GM18870 (cell line): ENCODE results near the gene OLFM1.
"Not testable (repeated sequence)": the region's sequence is repeated elsewhere in the genome, so short reads cannot be mapped to it uniquely, and the experiment has no call there.

Source experiments
- ATAC-seq: cut with Tn5 transposase; IDR thresholded peaks from one replicate; pipeline ENCODE4 v1.9.1; 2021; ENCODE audit warnings: moderate library complexity; ENCODE audit not compliant: unreplicated experiment

OLFM1 gene

DNA sequence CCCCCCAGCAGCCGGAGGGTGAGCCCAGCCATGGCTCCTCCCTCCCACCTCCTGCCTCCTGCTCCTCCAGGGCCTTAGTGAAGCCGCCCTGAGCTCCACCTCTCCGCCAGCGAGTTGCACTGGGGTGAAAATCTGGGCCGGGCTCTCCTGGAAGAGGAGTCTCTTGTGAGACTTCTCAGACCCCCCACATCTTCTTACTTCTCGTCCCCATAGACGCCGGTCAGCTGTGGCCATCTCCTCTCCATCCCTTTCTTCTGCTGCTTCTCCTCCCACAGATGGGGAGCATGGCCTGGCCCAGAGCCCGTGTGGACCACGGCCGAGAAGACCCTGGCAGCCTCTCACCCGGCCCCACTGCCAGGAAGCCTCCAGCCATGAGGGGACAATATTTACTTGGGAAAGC lies 17.3 kb downstream of the OLFM1 start:
- no peak for ATAC-seq

DNA sequence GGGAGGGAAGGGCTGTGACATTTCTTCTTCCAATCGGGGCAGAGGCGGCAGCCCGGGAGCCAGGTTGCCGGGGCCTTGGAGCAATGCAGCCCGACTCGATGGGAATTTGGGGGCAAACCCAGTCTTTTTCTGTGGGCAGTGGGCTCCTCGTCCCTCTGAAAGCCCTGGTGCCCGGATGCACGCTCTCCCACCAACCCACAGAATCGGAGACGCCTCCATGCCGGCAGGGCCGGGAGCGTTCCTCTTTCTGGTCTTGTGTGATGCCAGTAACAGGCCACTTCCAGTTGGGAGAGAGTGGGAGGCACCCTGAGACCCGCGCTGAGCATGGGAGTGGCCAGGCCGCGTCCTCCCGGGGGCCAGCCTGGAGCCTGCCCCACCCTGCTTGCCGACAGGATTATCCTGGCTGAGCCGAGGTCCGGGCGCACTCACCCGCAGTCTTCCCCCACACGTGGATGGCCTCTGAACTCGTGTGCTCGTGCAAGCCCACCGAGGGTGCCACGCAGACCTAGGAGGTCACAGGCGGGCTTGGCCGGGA lies 17.8 kb downstream of the OLFM1 start:
- no peak for ATAC-seq

DNA sequence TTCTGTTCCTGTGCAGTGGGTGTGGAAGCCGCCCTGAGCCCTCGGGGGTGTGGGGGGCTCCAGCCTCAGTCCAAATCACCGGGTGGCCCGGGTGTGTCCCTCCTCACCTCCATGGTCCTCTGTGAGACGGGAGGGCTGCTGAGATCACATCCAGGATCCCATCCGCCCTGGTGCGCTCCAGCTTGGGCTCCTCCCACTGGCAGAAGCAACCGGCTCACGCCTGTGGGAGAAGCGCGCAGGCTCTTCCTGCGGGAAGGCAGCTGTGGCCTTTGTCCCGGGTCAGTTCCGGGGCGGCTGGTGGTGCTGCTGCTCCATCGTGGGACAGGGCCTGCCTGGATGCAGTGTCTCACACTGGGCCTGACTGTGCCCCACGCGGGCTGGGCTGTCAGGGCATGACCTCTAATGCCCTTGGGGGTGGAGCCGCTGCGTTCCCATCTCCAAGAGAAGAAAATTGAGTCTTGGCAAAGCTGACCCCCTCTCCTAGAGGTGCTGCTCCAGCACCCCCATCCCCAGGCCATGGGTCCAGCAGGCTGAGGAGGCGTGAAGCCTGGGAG lies 18.5 kb downstream of the OLFM1 start:
- ATAC-seq = no peak

DNA sequence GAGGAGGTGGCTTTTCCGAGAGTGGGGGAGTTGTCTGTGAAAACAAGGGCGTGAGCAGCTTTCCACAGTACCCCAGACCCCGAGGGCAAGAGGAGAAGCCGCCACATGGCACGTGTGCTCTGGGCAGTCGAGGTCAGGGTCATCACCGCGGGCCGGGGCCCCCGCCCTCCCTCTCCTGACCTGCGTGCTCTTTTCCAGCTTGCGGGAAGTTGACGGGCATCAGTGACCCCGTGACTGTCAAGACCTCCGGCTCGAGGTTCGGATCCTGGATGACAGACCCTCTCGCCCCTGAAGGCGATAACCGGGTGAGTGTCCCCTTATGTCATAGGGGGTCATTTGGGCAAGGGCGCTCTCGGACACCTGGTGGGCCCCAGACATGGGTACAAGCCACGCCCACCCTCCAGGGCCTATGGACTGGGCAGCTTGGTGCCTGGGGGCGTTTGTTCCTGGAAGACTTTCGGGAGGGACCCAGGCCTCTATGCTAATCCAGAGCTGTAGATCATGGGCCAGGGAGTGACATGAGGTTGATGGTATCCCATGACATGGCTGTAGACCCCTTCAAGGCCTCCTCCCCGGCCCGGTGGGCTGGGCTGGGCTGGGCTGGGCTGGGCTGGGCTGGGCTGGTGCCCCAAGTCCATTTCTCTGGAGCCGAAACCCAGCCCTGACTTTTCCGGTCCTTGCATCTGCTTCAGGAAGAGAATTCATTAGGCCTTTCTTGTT lies 19.2 kb downstream of the OLFM1 start:
- no peak for ATAC-seq

DNA sequence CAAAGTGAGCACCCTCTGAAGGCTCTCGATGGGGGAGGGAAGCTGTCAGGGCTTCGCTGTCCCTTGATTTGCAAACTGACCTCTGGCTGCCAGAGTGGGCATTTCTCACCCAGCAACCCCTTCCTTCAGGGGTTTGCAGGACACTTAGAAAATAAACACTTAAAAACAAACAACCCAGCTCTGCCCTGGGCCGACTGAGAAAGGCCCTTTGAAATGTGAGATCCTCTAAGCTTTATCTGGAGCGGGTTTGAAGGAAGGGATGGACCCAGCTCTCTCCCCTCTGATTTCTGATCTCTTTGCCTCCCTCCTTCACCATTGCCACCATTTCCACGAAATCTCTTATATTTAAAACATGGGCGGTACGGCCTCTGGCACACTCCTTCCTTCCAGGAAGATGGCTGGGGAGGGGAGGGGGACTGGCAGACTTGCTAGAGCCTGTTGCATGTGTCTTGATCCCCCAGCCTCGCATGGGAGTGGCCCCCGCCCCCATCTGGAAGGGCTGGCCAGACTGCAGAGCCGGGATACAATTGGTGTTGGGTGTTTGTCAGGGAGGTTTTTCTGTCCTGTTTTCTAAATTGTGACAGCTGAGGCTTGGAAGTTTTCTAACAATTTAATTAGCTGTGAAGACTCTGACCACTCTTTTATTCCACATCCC lies 20.2 kb downstream of the OLFM1 start:
- ATAC-seq = no peak

DNA sequence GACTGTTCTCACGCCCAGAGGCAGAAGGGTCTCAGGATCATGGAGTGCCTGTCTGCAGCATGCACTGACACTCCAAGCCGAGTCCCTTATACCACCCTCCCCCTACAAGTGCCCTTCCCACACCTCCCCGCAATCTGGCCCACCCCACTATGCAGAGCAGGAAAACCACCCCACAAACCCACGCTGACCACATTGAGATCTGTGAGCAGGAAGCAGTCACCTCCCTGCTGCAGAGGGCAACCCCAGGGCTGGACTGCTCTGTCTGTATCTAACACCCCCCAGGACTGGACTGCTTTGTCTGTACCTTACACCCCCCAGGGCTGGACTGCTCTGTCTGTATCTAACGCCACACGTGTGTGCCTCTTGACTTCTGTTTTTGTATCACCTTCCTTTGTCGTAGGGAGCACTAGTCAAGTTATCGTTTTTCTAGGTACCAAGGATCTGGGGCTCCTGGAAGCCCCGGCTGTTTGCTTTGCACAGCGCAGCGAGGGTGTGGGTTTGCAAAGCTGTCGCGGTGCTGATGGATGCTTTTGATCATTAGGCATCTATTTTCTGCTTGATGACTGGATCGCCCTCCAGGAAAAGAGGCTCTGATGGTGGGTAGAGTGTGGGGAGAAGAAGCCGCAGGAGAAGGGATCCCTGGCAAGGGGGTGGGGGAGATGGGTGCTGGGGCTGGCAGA lies 21.5 kb downstream of the OLFM1 start:
- no peak for ATAC-seq

DNA sequence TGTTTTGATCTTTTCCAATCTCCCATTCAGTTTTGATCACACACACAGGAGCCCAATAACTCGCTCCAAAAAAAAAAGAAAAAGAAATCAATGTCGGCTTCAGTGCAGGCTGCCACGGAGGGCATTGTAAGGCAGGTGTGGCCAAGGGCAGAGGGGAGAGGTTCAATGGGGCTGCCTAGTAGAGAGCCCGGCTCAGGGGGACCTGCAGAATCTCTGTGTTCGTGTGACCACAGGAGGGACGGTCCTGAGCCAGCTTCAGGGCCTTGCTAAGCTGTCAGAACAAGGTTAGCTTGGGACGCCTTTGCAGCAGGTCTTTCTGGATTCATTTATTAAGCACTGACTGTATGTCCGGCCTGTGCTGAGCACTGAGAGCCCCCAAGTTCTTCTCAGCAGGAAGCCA lies 22.2 kb downstream of the OLFM1 start:
- ATAC-seq = no peak

DNA sequence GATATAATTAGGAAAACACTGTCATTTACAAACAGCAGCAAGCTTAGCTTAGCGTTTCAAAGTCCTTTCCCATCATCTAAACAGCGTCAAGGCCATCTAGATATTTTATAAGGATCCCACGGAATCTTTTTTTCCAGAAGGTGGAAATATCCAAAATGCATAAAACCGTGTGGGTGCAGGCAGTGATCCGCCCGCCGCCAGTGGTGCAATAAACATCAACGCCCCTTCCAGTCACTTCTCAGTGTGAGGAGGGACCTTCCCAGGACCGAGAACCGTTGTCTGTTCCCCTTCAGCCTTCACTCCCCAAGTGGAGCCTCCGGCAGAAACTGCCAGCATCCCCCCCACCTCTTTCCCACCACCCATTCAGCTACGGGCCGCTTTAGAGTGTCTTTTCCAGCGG lies 22.9 kb downstream of the OLFM1 start:
- no peak for ATAC-seq

DNA sequence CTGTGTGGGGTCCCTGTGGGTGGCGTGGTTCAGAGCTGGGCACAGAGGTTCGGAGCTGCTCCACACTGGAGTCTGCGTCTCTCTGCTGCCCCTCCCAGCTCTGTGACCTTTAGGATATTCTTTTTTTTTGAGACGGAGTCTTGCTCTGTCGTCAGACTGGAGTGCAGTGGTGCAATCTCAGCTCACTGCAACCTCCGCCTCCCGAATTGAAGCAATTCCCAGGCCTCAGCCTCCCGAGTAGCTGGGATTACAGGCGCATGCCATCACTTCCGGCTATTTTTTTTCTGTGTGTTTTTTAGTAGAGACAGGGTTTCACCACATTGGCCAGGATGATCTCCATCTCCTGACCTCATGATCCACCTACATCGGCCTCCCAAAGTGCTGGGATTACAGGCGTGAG lies 24.1 kb downstream of the OLFM1 start:
- ATAC-seq = not testable (repeated sequence)

DNA sequence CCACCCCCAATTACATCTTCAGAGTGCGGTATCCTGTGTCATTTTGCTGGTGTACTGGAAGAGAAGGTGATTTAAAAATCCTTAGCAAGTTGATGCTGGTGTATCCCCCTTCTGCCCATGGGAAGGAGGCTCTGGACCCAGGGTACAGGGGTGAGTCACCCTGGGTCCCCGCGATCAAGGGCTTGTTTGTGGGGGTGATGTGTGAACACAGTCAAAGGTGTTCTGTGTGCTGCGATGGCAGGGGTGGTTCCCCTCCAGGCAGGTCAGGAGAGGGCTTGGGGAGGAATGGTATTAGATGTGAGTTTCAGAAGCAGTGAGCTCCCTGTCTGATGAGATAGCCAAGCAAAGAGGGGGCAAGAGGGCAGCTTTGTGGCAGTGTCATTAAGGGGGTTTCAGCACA lies 28.9 kb downstream of the OLFM1 start:
- no peak for ATAC-seq

DNA sequence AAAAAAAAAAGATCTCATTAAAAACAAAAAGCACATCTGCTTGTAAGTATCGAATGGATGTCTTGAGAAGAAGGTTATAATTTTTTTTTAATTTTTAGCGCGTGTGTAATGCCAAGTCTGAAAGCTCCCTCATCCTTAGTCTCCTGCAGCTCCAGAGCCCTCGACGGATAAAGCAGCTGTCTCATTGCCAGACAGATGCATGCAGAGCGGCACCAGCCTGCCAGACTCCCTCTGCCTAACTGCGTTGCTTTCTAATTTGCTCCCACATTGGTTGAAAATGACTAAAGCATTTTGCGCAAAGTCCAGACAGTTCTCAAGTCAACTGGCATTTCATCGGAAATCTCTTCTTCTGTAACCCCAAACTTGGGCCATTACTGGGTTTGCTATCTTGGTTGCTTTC lies 29.4 kb downstream of the OLFM1 start:
- ATAC-seq = no peak

DNA sequence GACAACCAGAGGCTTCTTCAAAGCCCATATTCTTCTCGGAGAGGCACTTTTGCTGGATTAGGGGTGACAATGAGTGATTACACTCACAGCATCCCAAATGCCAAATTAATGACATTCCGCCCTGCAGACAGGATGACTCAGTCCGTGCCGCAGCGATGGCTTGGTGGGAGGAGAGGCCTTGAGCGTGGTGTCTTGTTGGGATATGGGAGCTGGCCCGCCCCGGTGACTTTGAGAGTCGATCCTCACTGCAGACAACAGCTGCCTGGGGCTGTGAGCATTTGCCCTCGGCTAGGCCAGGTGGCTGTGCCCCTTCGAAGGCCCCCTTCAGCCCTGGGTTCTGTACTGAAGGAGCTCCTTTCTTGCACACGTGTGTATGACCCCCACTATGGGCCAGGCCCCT lies 29.8 kb downstream of the OLFM1 start:
- ATAC-seq = no peak

DNA sequence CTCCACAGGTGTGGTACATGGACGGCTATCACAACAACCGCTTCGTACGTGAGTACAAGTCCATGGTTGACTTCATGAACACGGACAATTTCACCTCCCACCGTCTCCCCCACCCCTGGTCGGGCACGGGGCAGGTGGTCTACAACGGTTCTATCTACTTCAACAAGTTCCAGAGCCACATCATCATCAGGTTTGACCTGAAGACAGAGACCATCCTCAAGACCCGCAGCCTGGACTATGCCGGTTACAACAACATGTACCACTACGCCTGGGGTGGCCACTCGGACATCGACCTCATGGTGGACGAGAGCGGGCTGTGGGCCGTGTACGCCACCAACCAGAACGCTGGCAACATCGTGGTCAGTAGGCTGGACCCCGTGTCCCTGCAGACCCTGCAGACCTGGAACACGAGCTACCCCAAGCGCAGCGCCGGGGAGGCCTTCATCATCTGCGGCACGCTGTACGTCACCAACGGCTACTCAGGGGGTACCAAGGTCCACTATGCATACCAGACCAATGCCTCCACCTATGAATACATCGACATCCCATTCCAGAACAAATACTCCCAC lies 32.1 kb downstream of the OLFM1 start:
- ATAC-seq = no peak

DNA sequence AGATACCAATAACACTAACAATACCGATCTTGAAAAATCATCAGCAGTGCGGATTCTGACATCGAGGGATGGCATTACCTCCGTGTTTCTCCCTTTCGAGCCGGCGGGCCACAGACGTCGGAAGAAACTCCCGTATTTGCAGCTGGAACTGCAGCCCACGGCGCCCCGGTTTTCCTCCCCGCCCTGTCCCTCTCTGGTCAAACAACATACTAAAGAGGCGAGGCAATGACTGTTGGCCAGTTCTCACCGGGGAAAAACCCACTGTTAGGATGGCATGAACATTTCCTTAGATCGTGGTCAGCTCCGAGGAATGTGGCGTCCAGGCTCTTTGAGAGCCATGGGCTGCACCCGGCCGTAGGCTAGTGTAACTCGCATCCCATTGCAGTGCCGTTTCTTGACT lies 32.8 kb downstream of the OLFM1 start:
- ATAC-seq = no peak

DNA sequence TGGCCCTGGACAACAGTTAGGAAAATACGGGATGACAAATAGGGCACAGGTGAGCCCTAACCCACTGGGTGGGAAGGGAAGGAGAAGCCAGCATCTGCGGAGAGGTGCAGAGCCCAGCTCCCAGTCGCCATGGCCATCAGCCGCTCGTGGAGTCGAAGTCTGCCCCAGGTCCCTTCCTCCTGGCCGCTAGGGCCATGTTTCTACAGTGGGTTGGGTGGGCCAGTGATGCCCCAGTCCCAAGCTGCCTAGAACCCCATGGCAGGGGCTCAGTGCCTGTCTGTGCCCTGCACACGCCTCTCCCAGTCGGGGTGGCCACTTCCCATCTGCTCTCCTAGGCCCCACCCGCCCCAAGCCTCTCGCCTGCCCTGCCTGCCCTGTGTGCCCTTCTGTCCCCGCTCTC lies 34.8 kb downstream of the OLFM1 start:
- ATAC-seq = no peak

DNA sequence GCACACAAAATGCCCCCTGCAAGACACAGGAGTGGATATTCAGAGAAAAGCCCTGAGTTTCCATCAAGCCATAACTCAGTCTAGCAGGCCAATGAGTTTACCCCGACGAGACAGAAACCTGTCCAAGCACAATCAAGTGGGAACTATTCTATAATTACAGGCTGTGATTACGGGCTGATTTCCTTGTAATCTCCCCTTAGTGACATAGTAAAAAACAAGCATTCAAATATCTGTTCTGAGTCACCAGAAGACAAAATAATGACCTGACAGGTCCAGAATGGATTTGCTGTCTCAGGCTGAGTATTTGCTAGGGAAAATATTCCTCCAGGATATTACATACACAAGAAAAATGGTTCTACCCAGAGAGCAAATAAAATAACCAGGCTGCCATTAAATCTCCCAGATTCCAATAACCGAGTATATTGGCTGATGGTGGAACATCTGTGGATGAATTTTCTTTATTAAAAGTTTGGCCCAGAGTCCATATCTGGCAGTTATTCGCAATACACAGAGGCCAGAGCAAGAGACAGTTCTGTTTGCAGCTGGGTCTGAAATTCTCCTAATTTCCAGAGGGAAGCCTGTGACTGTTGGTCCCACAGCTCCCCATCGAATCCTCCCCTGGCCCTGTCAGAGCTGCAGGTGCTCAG lies 35.8 kb downstream of the OLFM1 start:
- ATAC-seq = no peak

DNA sequence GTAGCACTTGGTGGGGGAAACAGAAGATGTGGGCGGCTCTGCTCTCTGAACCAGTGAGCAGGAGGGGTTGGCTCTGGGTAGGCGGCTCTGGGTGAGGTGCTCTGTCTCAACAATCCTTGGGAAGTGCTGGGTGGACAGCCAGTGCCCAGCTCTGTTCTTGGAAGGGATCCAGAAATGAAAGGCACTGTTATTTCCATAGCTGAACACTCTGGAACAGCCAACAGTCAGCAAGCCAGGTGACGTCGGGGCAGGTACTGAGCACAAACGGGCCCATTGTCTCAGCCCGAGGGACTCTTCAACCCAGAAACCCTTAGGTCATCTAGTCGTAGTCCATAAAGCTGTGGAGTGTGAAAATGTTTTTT lies 36.3 kb downstream of the OLFM1 start:
- no peak for ATAC-seq

DNA sequence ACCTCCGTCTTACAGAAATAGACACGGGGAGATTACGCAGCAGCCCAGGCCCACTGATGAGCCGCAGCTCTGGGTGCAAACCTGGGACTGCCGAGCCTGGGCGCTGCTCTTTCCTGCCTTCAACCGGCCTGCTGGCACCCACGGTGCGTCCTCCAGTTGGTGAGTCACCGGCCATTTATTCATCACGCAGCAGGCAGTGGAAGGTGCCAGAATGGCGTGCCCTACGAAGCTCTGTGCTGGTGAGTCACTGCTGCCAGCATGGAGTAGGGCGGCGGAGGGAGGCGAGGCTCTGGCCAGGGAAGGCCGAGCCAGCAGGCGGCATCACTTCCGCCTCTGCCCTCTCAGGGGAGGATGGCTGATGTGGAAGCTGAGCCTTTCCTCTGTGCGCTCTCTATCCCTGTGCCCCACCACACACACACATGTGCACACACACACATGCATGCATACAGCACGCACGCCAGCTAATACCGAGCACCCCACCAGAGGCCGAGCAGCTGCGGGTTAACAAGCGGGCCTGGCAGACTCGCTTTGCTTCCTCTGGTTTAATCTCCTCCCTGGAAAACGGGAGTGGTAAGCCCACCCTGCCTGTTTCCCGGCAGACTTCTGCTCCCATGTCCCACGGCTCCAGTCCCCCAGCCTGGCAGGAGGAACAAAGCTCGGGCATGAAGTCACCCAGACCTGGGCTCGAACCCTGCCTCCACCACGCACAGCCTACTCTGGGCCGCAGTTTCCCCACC lies 39.2 kb downstream of the OLFM1 start:
- no peak for ATAC-seq

DNA sequence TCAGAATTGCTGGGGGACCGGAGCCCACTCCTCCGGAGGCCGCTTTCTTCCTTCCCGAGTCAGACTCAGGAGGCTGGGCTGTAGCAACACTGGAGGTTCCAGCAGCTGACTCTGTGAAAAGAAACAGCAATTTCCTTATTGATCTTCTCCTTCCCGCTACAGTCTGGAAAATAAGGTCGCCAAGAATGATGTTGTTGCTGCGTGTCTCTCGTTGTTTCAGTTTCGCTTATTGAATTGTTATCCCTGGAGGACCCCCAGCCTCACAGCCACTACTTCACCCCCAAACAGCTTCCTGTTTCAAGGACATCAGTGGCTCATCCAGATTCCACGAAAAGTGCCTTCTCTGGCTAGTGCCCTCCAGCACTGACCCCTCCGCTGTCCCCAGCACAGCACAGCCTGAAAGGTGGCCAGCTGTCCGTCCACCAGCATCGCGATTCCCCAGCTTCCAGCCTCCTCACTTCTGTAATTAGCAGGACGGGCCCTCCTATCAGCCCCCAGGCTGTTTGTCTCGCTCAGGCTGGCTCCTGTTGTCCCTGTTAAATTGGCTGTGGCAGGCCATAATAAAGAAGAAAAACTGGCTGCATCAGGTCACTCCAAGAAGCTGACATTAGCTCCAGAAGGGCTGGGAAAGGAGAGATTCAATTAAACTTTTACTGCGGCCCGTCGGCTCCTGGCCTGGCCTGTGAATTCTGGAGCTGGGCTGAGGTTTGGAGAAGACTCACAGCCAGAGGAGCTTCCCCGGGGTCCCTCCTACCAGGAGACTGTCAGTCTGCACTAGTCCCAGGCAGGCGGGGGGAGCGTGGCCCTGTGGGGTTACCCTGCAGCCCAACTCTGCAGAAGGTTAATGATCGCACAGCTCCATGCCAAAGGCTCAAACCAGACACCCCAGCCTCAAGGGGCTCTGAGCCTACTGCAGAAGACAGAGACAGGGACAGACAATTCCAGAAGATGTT lies 40.5 kb downstream of the OLFM1 start:
- no peak for ATAC-seq
